Astrocyte (in vitro differentiated cells and primary cell): ENCODE measurements around the gene RAX2. TPM values are rescaled to one million over a fixed set of nuclear protein-coding genes. Genes with fewer than 3 reads are reported as not detected.

Source experiments
- DNase-seq: peaks from one replicate; pipeline ENCODE4 v3.0.0-alpha.2; 2010; ENCODE audit warnings: low read depth
- FAIRE-seq: peaks from 2 replicates; lab custom pipeline; 2011; peaks lifted over from hg19 to GRCh38; lab: Jason Lieb, UNC
- H2AFZ ChIP-seq: 2 replicates; pipeline ENCODE4 v1.6.0; 2012; ENCODE audit warnings: low read depth, low read length, inconsistent platforms
- H3K27ac ChIP-seq: 2 replicates; pipeline ENCODE4 v1.5.1; 2011; ENCODE audit warnings: low read depth, low read length, inconsistent platforms
- H3K27me3 ChIP-seq: 2 replicates; pipeline ENCODE4 v1.6.0; 2011; ENCODE audit warnings: low read length, inconsistent platforms; ENCODE audit not compliant: insufficient read depth
- H3K36me3 ChIP-seq: 2 replicates; pipeline ENCODE4 v1.5.1; 2011; ENCODE audit warnings: low read length, inconsistent platforms; ENCODE audit not compliant: insufficient read depth
- H3K4me1 ChIP-seq: 2 replicates; pipeline ENCODE4 v1.5.1; 2011; ENCODE audit warnings: low read length, inconsistent platforms; ENCODE audit not compliant: insufficient read depth
- H3K4me2 ChIP-seq: 2 replicates; pipeline ENCODE4 v1.6.0; 2012; ENCODE audit warnings: low read length, inconsistent platforms
- H3K4me3 ChIP-seq: 2 replicates; pipeline ENCODE4 v1.5.1; 2011; ENCODE audit warnings: low read depth, mild to moderate bottlenecking, low read length, inconsistent platforms; ENCODE audit not compliant: insufficient read depth
- H3K79me2 ChIP-seq: 2 replicates; pipeline ENCODE4 v1.6.0; 2012; ENCODE audit warnings: mild to moderate bottlenecking, low read length, inconsistent platforms; ENCODE audit not compliant: insufficient read depth
- H3K9ac ChIP-seq: 2 replicates; pipeline ENCODE4 v1.6.0; 2012; ENCODE audit warnings: mild to moderate bottlenecking, low read length, inconsistent platforms
- H3K9me3 ChIP-seq: 2 replicates; pipeline ENCODE4 v1.5.1; 2012; ENCODE audit warnings: low read depth, mild to moderate bottlenecking, low read length, inconsistent platforms; ENCODE audit not compliant: insufficient read depth
- H4K20me1 ChIP-seq: 2 replicates; pipeline ENCODE4 v1.6.0; 2012; ENCODE audit warnings: low read length, inconsistent platforms; ENCODE audit not compliant: insufficient read depth
- H3K27ac Mint-ChIP-seq: one replicate; pipeline ENCODE4 v1.8.0; 2021; ENCODE audit warnings: mild to moderate bottlenecking, mixed read lengths; ENCODE audit not compliant: unreplicated experiment
- H3K27me3 Mint-ChIP-seq: one replicate; pipeline ENCODE4 v1.8.0; 2021; ENCODE audit warnings: low read depth, mixed read lengths; ENCODE audit not compliant: unreplicated experiment
- H3K36me3 Mint-ChIP-seq: one replicate; pipeline ENCODE4 v1.8.0; 2021; ENCODE audit warnings: low read depth, mixed read lengths; ENCODE audit not compliant: unreplicated experiment
- H3K4me1 Mint-ChIP-seq: one replicate; pipeline ENCODE4 v1.8.0; 2021; ENCODE audit warnings: low read depth, mixed read lengths; ENCODE audit not compliant: unreplicated experiment
- H3K4me3 Mint-ChIP-seq: one replicate; pipeline ENCODE4 v1.8.0; 2021; ENCODE audit warnings: mild to moderate bottlenecking, moderate library complexity, mixed read lengths; ENCODE audit not compliant: unreplicated experiment
- H3K9me3 Mint-ChIP-seq: one replicate; pipeline ENCODE4 v1.8.0; 2021; ENCODE audit warnings: mild to moderate bottlenecking, mixed read lengths; ENCODE audit not compliant: unreplicated experiment
- EZH2 ChIP-seq: IDR thresholded peaks from 2 replicates; pipeline ENCODE4 v1.6.1; 2012; ENCODE audit warnings: mild to moderate bottlenecking, low read length, inconsistent platforms; ENCODE audit not compliant: insufficient read depth
- total RNA-seq: library from RNA; stranded (reverse); gene quantifications from 2 replicates; pipeline ENCODE4 v1.2.1, GENCODE V29; 2021
- TF ChIP-seq, protein P1 (sequence below): IDR thresholded peaks from 2 replicates; pipeline ENCODE4 v1.5.1; 2011; ENCODE audit warnings: low read depth, mild to moderate bottlenecking, inconsistent platforms, low read length, moderate library complexity; ENCODE audit not compliant: insufficient read depth

Gene RAX2
- total RNA-seq, 1 donor from 2014 or later: not detected

DNA sequence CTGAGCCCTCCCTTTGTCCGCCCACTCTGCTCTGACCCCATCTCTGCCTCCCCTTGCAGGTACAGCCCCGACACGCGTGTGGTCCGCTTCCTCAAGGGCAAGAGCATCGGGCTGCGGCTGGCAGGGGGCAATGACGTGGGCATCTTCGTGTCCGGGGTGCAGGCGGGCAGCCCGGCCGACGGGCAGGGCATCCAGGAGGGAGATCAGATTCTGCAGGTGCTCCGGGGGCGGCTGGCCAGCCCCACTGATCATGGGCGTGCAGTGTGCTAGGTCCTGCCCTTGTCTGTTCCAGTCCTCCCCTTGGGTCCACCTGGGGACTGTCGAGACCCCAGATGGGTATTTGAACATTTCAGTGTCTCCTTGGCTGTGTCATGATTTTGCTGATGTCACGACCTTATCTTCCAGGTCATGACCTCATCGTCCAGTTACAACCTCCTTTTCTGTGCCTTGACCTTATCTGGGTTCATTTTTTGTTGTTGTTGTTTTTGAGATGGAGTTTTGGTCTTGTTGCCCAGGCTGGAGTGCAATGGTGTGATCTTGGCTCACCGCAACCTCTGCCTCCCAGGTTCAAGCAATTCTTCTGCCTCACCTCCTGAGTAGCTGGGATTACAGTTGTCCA, 35.8 kb downstream of the RAX2 start:
- Histone ChIP-seq H3K4me2 (no peak overlapping the region), H3K4me3 (no peak overlapping the region), H4K20me1 (no peaks in the 10 kb centered on the region), H3K9me3 (no peaks in the 10 kb centered on the region), H3K4me1 (no peaks in the 10 kb centered on the region), H3K36me3 (no peaks in the 10 kb centered on the region), H2AFZ (no peak overlapping the region), H3K9ac (no peak overlapping the region), H3K27me3 (no peaks in the 10 kb centered on the region), H3K27ac (no peak overlapping the region), H3K79me2 (no peaks in the 10 kb centered on the region)
- H3K27me3 Mint-ChIP-seq: peaks cover 16% of the 10 kb centered on the region
- no peaks in the 10 kb centered on the region for H3K4me1 Mint-ChIP-seq
- DNase-seq (no peak), FAIRE-seq (no peak)
- H3K4me3 Mint-ChIP-seq: no peak overlapping the region
- no peak overlapping the region for H3K27ac Mint-ChIP-seq
- no peaks in the 10 kb centered on the region for H3K9me3 Mint-ChIP-seq
- H3K36me3 Mint-ChIP-seq: no peaks in the 10 kb centered on the region
- TF ChIP-seq, protein P1, sequence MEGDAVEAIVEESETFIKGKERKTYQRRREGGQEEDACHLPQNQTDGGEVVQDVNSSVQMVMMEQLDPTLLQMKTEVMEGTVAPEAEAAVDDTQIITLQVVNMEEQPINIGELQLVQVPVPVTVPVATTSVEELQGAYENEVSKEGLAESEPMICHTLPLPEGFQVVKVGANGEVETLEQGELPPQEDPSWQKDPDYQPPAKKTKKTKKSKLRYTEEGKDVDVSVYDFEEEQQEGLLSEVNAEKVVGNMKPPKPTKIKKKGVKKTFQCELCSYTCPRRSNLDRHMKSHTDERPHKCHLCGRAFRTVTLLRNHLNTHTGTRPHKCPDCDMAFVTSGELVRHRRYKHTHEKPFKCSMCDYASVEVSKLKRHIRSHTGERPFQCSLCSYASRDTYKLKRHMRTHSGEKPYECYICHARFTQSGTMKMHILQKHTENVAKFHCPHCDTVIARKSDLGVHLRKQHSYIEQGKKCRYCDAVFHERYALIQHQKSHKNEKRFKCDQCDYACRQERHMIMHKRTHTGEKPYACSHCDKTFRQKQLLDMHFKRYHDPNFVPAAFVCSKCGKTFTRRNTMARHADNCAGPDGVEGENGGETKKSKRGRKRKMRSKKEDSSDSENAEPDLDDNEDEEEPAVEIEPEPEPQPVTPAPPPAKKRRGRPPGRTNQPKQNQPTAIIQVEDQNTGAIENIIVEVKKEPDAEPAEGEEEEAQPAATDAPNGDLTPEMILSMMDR: no peak
- no peak for TF ChIP-seq EZH2

DNA sequence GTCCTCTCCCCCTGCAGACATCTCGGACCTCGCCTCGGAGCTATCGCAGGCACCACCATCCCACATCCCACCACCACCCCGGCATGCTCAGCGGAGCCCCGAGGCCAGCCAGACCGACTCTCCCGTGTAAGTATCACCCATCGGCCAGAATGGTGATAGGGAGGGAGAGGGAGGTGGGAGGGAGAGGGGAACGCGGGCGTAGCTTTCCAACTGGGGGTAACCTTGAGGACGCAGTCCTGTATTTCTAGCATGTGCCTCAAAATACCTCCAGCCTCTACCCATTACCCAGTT, 37.8 kb downstream of the RAX2 start:
- no peaks in the 10 kb centered on the region for H3K9me3 Mint-ChIP-seq
- DNase-seq: no peak

More for the DNA sequence above, 37.8 kb downstream of the RAX2 start:
- Histone ChIP-seq H3K79me2 (no peaks in the 10 kb centered on the region), H4K20me1 (no peaks in the 10 kb centered on the region), H3K9me3 (no peaks in the 10 kb centered on the region), H3K36me3 (no peaks in the 10 kb centered on the region), H3K4me3 (no peak overlapping the region), H3K27ac (no peak overlapping the region), H3K4me1 (no peaks in the 10 kb centered on the region), H2AFZ (no peak overlapping the region), H3K4me2 (no peak overlapping the region), H3K9ac (no peak overlapping the region), H3K27me3 (no peaks in the 10 kb centered on the region)
- Mint-ChIP-seq H3K4me1 (no peaks in the 10 kb centered on the region), H3K4me3 (no peak overlapping the region), H3K36me3 (no peaks in the 10 kb centered on the region), H3K27me3 (peaks cover 15% of the 10 kb centered on the region), H3K27ac (no peak overlapping the region)
- no peak for FAIRE-seq
- TF ChIP-seq EZH2: no peak
- TF ChIP-seq, protein P1: no peak
